ENCODE results near the gene CAMKMT.

CAMKMT gene

DNA sequence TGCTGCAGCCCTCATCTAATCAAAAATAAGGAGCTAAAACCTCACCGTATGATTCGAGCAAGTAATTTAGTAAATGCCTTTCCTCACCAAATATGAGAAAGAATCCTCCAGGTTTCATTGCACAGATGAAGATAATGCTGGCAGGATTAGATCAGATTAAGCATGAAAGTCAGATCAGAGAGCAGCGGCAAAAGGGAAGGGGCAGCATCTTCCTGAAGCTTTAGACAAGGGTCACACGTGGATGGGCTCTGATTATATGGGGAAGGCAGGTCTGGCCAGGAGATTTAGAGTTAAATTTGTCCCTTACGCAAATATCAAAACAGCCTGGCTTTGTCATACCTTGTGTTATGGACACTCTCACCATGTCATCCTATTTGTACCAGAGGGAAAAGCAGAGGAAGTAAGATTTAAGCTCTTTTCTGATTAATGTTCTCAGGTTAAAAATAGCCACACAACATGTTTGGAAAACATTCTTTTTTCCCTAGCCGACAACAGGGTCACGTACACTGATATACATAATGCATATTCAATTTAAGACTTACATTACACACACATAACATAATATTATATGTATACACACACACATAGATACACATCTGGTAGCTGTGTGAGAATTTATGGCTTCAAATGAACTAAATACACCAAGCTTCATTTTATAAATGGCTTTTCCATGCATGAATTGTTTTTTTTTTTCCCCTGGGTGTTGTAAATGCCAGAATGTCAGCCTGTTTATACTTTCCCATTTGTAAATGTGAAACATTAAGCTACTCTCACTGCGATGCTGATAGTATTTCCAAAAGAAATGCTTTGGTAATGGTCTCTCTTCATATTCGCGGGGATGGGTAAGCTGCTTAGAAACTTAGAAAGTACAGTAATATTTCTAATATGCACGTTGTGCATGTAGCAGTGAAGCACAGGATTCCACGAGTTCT is 383.5 kb downstream of the CAMKMT start:
- Histone ChIP-seq H3K36me3 (ENCODE audit: control insufficient read depth, insufficient read depth, low read length) (no peaks in the 10 kb centered on the region), H3K9me3 (ENCODE audit: control insufficient read depth, insufficient read depth, low read length) (no peaks in the 10 kb centered on the region), H3K27ac (ENCODE audit: low read depth, low read length) (peak overlapping the region; percentile 32)

DNA sequence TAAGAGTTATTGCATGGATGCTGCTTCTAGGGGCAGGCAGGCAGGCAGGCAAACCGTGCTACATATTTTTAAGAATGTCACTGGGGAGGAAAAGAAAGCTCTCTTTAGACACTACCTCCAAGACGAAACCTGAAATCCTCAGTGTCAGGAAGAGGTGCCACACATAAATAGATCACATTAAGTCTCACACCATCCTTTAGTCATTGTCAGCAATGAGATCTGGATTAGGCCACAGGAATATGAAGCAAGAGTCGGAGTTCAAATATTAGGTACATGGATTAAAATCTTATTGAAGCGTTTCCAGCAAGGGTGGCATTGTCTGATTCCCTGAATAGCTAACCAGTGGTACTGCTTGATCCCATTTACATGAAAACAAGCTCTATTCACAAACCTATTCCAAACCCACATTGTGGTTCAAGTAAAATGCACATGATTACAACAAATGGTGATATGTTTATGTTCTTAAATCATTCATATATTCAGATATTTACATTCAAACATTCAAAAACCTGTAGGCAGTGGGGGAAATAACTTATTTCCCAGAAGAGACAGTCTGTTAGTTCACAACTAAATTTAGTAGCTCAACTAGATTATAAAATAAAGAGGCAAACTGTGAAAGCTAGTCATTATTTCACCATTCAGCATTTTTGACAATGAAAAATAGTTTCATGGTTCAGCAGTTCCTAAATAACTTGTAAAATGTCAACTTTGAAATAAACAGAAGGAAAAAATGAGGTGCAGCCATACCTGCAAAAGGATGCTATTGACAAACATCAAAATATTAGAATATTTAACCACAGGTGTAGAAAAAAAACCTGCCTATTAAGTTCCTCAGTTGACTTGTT is 384.4 kb downstream of the CAMKMT start:
- Histone ChIP-seq H3K4me3 (ENCODE audit: low read depth, low read length) (no peak overlapping the region), H3K27me3 (ENCODE audit: control insufficient read depth, insufficient read depth, low read length) (no peaks in the 10 kb centered on the region), H3K9me3 (ENCODE audit: control insufficient read depth, insufficient read depth, low read length) (no peaks in the 10 kb centered on the region), H3K36me3 (ENCODE audit: control insufficient read depth, insufficient read depth, low read length) (no peaks in the 10 kb centered on the region), H3K27ac (ENCODE audit: low read depth, low read length) (peak overlapping the region; percentile 32), H3K4me1 (ENCODE audit: control insufficient read depth, insufficient read depth, low read length) (peaks cover 40% of the 10 kb centered on the region), H3K9ac (ENCODE audit: low read depth, low read length) (no peak overlapping the region)

More for the DNA sequence above, 383.5 kb downstream of the CAMKMT start:
- no peaks in the 10 kb centered on the region for H3K27me3 ChIP-seq (ENCODE audit: control insufficient read depth, insufficient read depth, low read length)
- H3K9ac ChIP-seq (ENCODE audit: low read depth, low read length) = no peak overlapping the region
- H3K4me1 ChIP-seq (ENCODE audit: control insufficient read depth, insufficient read depth, low read length) = peaks cover 40% of the 10 kb centered on the region
- no peak overlapping the region for H3K4me3 ChIP-seq (ENCODE audit: low read depth, low read length)

DNA sequence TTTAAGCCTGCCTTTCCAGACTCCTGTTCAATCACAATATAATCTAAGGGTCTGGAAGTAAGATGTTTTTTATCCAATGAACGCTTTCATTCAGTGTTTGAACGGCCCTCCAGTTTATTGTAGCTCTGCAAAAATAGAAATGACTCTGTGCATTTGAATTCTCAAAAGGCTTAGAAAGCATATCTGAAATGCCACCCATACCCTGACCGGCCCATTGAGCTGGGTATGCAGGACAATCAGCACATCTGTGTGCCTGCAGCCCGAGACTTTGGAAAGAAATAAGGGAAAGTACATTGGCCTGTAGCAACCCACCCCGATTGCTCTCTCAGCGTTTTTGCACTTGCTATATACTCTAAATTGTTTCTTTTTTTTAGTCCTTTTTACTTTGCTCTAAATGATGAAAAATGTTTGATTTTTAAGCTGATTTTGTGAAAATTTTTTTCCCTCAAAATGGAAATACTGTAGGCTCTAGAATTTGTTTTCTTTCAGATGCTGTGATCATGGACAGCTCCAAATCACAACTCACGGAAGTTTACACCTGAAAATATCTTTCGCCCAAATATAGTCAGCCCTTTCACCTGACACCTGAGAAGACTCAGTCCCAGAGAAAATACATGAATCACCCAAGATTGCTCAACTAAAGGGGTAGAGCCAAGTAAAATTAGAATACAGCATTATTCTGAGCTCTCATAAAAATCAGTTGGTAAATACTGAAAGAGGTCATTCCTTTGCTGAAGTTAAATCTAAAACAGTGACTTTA is 385.3 kb downstream of the CAMKMT start:
- Histone ChIP-seq H3K4me1 (ENCODE audit: control insufficient read depth, insufficient read depth, low read length) (peaks cover 48% of the 10 kb centered on the region), H3K9ac (ENCODE audit: low read depth, low read length) (peak overlapping the region; percentile 16; the same call in 1 of the 2 replicates), H3K27me3 (ENCODE audit: control insufficient read depth, insufficient read depth, low read length) (no peaks in the 10 kb centered on the region), H3K9me3 (ENCODE audit: control insufficient read depth, insufficient read depth, low read length) (no peaks in the 10 kb centered on the region), H3K27ac (ENCODE audit: low read depth, low read length) (peak overlapping the region; percentile 16), H3K4me3 (ENCODE audit: low read depth, low read length) (no peak overlapping the region), H3K36me3 (ENCODE audit: control insufficient read depth, insufficient read depth, low read length) (no peaks in the 10 kb centered on the region)

DNA sequence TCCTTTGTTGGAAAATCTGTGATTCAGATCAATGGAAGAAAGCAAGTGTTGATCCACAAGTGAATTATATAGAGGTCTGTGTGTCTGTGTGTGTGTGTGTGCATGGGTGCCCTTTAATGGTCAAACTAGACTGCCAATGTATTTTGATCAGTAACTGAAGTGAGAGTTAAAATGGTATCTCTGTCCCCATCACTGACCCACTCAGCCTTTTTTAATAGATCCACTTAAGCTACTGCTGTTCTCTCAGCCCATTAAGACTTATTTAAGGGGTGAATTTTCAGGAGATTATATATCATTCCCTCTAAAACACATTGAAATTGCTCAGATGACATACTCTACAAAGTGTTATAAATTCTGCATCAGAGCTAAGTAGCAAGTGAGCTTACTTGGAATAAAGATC is 386.0 kb downstream of the CAMKMT start:
- no peak overlapping the region for H3K9ac ChIP-seq (ENCODE audit: low read depth, low read length)

DNA sequence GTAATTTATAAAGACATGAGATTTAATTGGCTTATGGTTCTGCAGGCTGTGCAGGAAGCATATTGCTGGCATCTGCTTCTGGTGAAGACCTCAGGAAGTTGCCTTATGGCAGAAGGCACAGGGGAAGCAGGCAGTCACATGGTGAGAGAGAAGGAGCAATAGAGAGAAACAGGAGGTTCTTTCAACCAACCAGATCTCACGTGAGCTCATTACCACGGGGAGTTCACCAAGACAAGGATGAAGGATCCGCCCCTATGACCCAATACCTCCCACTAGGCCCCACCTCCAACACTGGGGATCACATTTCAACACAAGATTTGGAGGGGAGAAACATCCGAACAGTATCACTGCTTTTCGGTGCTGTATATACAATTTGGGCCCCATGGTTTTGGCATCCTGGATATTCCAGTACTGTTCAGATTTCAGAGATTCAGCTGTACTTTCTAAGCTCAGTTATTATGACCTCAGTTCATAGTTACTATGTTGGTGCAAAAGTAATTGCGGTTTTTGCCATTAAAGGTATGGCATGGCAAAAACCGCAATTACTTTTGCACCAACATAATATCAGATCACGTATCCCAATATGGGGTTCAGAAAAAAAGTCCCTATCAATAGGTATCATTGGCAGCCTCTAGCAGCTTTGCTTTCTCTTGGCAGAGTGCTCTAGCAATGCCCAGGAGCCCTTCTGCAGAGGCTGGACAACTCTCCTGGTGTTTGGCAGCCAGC is 390.2 kb downstream of the CAMKMT start:
- Histone ChIP-seq H3K27ac (ENCODE audit: low read depth, low read length) (no peak overlapping the region), H3K9ac (ENCODE audit: low read depth, low read length) (no peak overlapping the region), H3K27me3 (ENCODE audit: control insufficient read depth, insufficient read depth, low read length) (no peaks in the 10 kb centered on the region), H3K4me1 (ENCODE audit: control insufficient read depth, insufficient read depth, low read length) (peaks cover 29% of the 10 kb centered on the region), H3K4me3 (ENCODE audit: low read depth, low read length) (no peak overlapping the region), H3K36me3 (ENCODE audit: control insufficient read depth, insufficient read depth, low read length) (no peaks in the 10 kb centered on the region), H3K9me3 (ENCODE audit: control insufficient read depth, insufficient read depth, low read length) (no peaks in the 10 kb centered on the region)

More for the DNA sequence above, 386.0 kb downstream of the CAMKMT start:
- Histone ChIP-seq H3K27me3 (ENCODE audit: control insufficient read depth, insufficient read depth, low read length) (no peaks in the 10 kb centered on the region), H3K27ac (ENCODE audit: low read depth, low read length) (peak overlapping the region; percentile 14), H3K4me3 (ENCODE audit: low read depth, low read length) (no peak overlapping the region), H3K36me3 (ENCODE audit: control insufficient read depth, insufficient read depth, low read length) (no peaks in the 10 kb centered on the region), H3K9me3 (ENCODE audit: control insufficient read depth, insufficient read depth, low read length) (no peaks in the 10 kb centered on the region), H3K4me1 (ENCODE audit: control insufficient read depth, insufficient read depth, low read length) (peaks cover 48% of the 10 kb centered on the region)

DNA sequence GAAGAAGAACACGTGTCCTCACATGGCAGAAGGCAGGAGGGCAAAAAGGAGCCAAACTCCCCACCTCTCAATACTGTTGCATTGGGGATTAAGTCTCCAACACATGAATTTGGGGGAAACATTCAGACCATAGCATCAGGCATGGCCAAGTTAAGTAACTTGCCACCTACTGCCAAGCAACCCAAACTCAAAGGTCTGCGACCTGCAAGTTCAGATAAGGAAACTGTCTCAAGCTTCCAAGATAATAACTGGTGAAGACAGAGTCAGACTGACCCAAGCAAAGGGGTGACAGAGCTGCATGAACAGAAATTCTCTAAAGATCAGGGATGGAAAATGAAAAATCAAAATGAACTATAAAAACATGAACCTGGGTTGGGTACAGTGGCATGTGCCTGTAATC is 391.0 kb downstream of the CAMKMT start:
- peaks cover 21% of the 10 kb centered on the region for H3K4me1 ChIP-seq (ENCODE audit: control insufficient read depth, insufficient read depth, low read length)
- no peaks in the 10 kb centered on the region for H3K27me3 ChIP-seq (ENCODE audit: control insufficient read depth, insufficient read depth, low read length)
- H3K4me3 ChIP-seq (ENCODE audit: low read depth, low read length) = no peak overlapping the region
- no peak overlapping the region for H3K9ac ChIP-seq (ENCODE audit: low read depth, low read length)
- no peaks in the 10 kb centered on the region for H3K36me3 ChIP-seq (ENCODE audit: control insufficient read depth, insufficient read depth, low read length)
- no peaks in the 10 kb centered on the region for H3K9me3 ChIP-seq (ENCODE audit: control insufficient read depth, insufficient read depth, low read length)
- no peak overlapping the region for H3K27ac ChIP-seq (ENCODE audit: low read depth, low read length)

DNA sequence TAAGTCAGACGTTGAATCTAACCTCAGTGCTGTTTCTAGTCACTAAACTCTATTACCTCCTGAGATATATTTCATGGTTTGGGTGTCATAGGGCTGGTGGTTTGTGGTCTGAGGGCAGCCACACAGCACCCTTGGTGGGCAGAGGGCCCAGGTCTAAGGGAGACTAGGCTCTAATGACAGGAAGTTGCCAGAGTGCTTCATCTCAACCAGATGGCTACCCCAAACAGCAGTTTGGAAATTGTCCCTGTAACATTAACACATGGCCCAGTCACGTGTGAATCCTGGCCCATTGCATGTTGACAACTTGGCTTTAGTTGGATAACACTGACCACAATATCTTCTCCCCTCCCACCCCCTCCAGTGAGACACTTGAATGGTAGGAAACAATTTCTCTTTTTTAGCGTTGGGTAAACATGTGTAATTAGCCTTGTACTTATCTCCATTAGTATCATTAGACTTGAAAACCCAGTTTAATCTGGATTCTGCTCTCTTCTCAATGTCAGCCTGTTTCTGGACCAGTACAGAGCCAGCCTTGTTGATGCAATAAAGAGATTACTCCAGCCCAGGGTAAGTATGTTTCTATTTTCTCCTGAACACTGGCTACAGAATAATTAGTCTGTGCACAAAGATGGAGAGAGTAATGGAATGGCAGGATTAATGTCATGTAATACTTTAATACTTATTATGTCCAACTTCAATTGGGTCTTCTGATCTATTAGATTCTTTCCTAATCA is 392.0 kb downstream of the CAMKMT start:
- peaks cover 21% of the 10 kb centered on the region for H3K4me1 ChIP-seq (ENCODE audit: control insufficient read depth, insufficient read depth, low read length)
- H3K27me3 ChIP-seq (ENCODE audit: control insufficient read depth, insufficient read depth, low read length) = no peaks in the 10 kb centered on the region
- H3K4me3 ChIP-seq (ENCODE audit: low read depth, low read length) = no peak overlapping the region
- H3K36me3 ChIP-seq (ENCODE audit: control insufficient read depth, insufficient read depth, low read length) = no peaks in the 10 kb centered on the region
- no peak overlapping the region for H3K27ac ChIP-seq (ENCODE audit: low read depth, low read length)
- no peak overlapping the region for H3K9ac ChIP-seq (ENCODE audit: low read depth, low read length)
- no peaks in the 10 kb centered on the region for H3K9me3 ChIP-seq (ENCODE audit: control insufficient read depth, insufficient read depth, low read length)

DNA sequence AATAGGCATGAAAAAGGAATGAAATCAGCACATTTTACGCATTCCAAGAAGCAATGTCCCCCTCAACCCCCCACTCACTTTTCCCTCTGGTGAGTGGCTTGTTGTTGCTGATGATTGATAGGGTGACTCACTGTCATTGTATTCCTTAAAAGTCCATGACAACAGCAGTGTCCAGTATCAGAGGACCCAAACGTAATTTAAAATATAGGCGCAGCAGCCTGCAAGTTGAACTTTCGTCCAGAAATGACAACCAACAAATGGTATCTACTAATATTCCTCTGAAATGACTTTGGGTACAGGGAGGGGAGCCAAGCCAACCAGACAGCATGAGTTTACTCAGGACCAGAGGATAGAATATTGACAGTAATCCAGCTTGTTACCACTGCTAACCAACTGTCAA is 396.8 kb downstream of the CAMKMT start:
- H3K9me3 ChIP-seq (ENCODE audit: control insufficient read depth, insufficient read depth, low read length) = no peaks in the 10 kb centered on the region
- H3K4me3 ChIP-seq (ENCODE audit: low read depth, low read length) = no peak overlapping the region
- 0 out of 2 replicates have a peak, but pooled peaks cover 13% of the 10 kb centered on the region for H3K4me1 ChIP-seq (ENCODE audit: control insufficient read depth, insufficient read depth, low read length)
- H3K36me3 ChIP-seq (ENCODE audit: control insufficient read depth, insufficient read depth, low read length) = no peaks in the 10 kb centered on the region
- no peak overlapping the region for H3K9ac ChIP-seq (ENCODE audit: low read depth, low read length)
- no peaks in the 10 kb centered on the region for H3K27me3 ChIP-seq (ENCODE audit: control insufficient read depth, insufficient read depth, low read length)
- H3K27ac ChIP-seq (ENCODE audit: low read depth, low read length) = no peak overlapping the region

DNA sequence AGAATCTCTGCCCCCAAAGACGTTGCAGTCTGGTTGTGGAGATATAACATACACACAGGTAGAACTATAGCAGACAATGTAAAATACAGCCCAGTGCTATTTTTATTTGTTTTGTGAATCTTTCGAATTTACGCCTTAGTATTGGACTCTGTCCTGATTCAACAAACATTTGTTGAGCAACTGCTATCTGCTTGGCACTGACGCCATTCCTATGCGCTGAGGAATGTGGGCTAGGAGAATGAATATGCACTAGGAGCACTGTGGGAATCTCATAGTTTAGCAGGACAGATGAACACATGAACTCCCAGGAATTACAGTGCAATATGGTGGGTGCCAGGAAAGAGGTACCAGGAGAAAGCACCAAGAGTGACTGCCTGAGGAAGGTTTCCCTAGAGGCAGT is 398.1 kb downstream of the CAMKMT start:
- no peak overlapping the region for H3K4me3 ChIP-seq (ENCODE audit: low read depth, low read length)
- H3K9ac ChIP-seq (ENCODE audit: low read depth, low read length) = no peak overlapping the region
- H3K36me3 ChIP-seq (ENCODE audit: control insufficient read depth, insufficient read depth, low read length) = no peaks in the 10 kb centered on the region

More for the DNA sequence above, 398.1 kb downstream of the CAMKMT start:
- Histone ChIP-seq H3K4me1 (ENCODE audit: control insufficient read depth, insufficient read depth, low read length) (0 out of 2 replicates have a peak, but pooled peaks cover 13% of the 10 kb centered on the region), H3K27me3 (ENCODE audit: control insufficient read depth, insufficient read depth, low read length) (no peaks in the 10 kb centered on the region), H3K27ac (ENCODE audit: low read depth, low read length) (no peak overlapping the region), H3K9me3 (ENCODE audit: control insufficient read depth, insufficient read depth, low read length) (no peaks in the 10 kb centered on the region)

Measured in HUES48 (cell line).